ENCODE results near the gene SWAP70. TPM values are rescaled to one million over a fixed set of nuclear protein-coding genes. Genes with fewer than 3 reads are reported as not detected.

Gene SWAP70
- 13.0 and 24.2 TPM in 2 replicates for total RNA-seq (2022)
- percentile 67 among the genes with signal in this experiment for Bru-seq, nascent RNA
- BruChase-seq, experiment 1, labeled RNA remaining after a 6-hour chase, result percentile 75 among the genes with signal in this experiment
- BruChase-seq, experiment 2, labeled RNA remaining after a 2-hour chase, result percentile 66 among the genes with signal in this experiment
- long read RNA-seq, full-length matches to known transcripts, result 30 of 35 reads
- long read RNA-seq, partial matches to known transcripts, result 3 of 35 reads
- long read RNA-seq, other reads (novel, unspliced or antisense), result 2 of 35 reads

GRCh38 chr11:9663699-9664275 lies at the start of gene SWAP70:
Gene SWAP70, plus strand, starts transcription at chr11:9664077. Its CDS starts 103 bp downstream, at chr11:9664180.
- CTCF ChIA-PET, result interaction anchor here (0.5 to 1.9 kb wide), 3 partner anchors 51 to 871 kb away, joined by 3 to 6 read pairs (median 5); no protein-coding TSS in a partner anchor
- peak; percentile 33 for TF ChIP-seq CTCF (IDR thresholded peaks at IDR 0.05; ENCODE audit: unreplicated experiment)

GRCh38 chr11:9615031-9615451 lies 48.8 kb upstream of the SWAP70 start:
- no peak for DNase-seq (ENCODE audit: unreplicated experiment)
- intact Hi-C loops (cut with micrococcal nuclease), result loop anchor here (10.0 kb wide), 1 partner anchor 360 kb away; no protein-coding TSS in a partner anchor
- Mint-ChIP-seq H3K4me3 (ENCODE audit: unreplicated experiment) (no peak overlapping the region), H3K36me3 (ENCODE audit: insufficient read depth, unreplicated experiment) (no peaks in the 10 kb centered on the region), H3K27me3 (ENCODE audit: insufficient read depth, unreplicated experiment) (no peaks in the 10 kb centered on the region), H3K27ac (ENCODE audit: low read depth, unreplicated experiment) (no peak overlapping the region), H3K9me3 (ENCODE audit: unreplicated experiment) (no peaks in the 10 kb centered on the region), H3K4me1 (ENCODE audit: insufficient read depth, unreplicated experiment) (peaks cover 35% of the 10 kb centered on the region)
- BruUV-seq (replicated peaks), result no TSS peak
- POLR2A ChIA-PET, result no interaction called here
- no peak for TF ChIP-seq CTCF (IDR thresholded peaks at IDR 0.05; ENCODE audit: unreplicated experiment)
- CTCF ChIA-PET, result no interaction called here

More at GRCh38 chr11:9663699-9664275, at the start of gene SWAP70:
- H3K4me1 Mint-ChIP-seq (ENCODE audit: insufficient read depth, unreplicated experiment), result peaks cover 6% of the 10 kb centered on the region
- no peaks in the 10 kb centered on the region for H3K9me3 Mint-ChIP-seq (ENCODE audit: unreplicated experiment)
- peak; percentile 75 for DNase-seq (ENCODE audit: unreplicated experiment)
- BruUV-seq (replicated peaks), result no TSS peak
- H3K27ac Mint-ChIP-seq (ENCODE audit: low read depth, unreplicated experiment), result peak within 1 kb of the TSS; percentile 88
- intact Hi-C loops (cut with micrococcal nuclease), result loop anchor here (1.0 kb wide), 1 partner anchor 85 kb away; no protein-coding TSS in a partner anchor
- H3K36me3 Mint-ChIP-seq (ENCODE audit: insufficient read depth, unreplicated experiment), result no peaks in the 10 kb centered on the region
- H3K4me3 Mint-ChIP-seq (ENCODE audit: unreplicated experiment), result peak within 1 kb of the TSS; percentile 91
- H3K27me3 Mint-ChIP-seq (ENCODE audit: insufficient read depth, unreplicated experiment), result no peaks in the 10 kb centered on the region
- POLR2A ChIA-PET, result interaction anchor here (0.6 to 1.9 kb wide), 18 partner anchors 9 to 639 kb away, joined by 3 to 13 read pairs (median 6); no protein-coding TSS in a partner anchor

GRCh38 chr11:9616042-9616675 lies 47.7 kb upstream of the SWAP70 start:
- intact Hi-C loops (cut with micrococcal nuclease), result loop anchor here (10.0 kb wide), 1 partner anchor 359 kb away; no protein-coding TSS in a partner anchor
- Mint-ChIP-seq H3K9me3 (ENCODE audit: unreplicated experiment) (no peaks in the 10 kb centered on the region), H3K36me3 (ENCODE audit: insufficient read depth, unreplicated experiment) (no peaks in the 10 kb centered on the region), H3K4me1 (ENCODE audit: insufficient read depth, unreplicated experiment) (peaks cover 31% of the 10 kb centered on the region), H3K27me3 (ENCODE audit: insufficient read depth, unreplicated experiment) (no peaks in the 10 kb centered on the region), H3K27ac (ENCODE audit: low read depth, unreplicated experiment) (no peak overlapping the region), H3K4me3 (ENCODE audit: unreplicated experiment) (no peak overlapping the region)
- ChIA-PET POLR2A (no interaction called here), CTCF (interaction anchor here (0.7 to 2.7 kb wide), 2 partner anchors 39 to 132 kb away, joined by 4 to 18 read pairs; no protein-coding TSS in a partner anchor)
- peak; percentile 53 for DNase-seq (ENCODE audit: unreplicated experiment)
- TF ChIP-seq CTCF (IDR thresholded peaks at IDR 0.05; ENCODE audit: unreplicated experiment), result no peak
- BruUV-seq (replicated peaks), result no TSS peak

- Mint-ChIP-seq H3K27ac (ENCODE audit: low read depth, unreplicated experiment) (no peak overlapping the region), H3K36me3 (ENCODE audit: insufficient read depth, unreplicated experiment) (no peaks in the 10 kb centered on the region), H3K4me3 (ENCODE audit: unreplicated experiment) (no peak overlapping the region), H3K4me1 (ENCODE audit: insufficient read depth, unreplicated experiment) (peaks cover 28% of the 10 kb centered on the region), H3K27me3 (ENCODE audit: insufficient read depth, unreplicated experiment) (no peaks in the 10 kb centered on the region), H3K9me3 (ENCODE audit: unreplicated experiment) (no peaks in the 10 kb centered on the region)
- POLR2A ChIA-PET, result no interaction called here
- BruUV-seq (replicated peaks), result no TSS peak
- no peak for DNase-seq (ENCODE audit: unreplicated experiment)
- TF ChIP-seq CTCF (IDR thresholded peaks at IDR 0.05; ENCODE audit: unreplicated experiment), result no peak
- intact Hi-C loops (cut with micrococcal nuclease), result loop anchor here (10.0 kb wide), 1 partner anchor 358 kb away; no protein-coding TSS in a partner anchor
- CTCF ChIA-PET, result interaction anchor here (0.7 to 2.7 kb wide), 2 partner anchors 40 to 132 kb away, joined by 4 to 18 read pairs; no protein-coding TSS in a partner anchor
Observed at GRCh38 chr11:9616858-9617257, 47.0 kb upstream of the SWAP70 start.
